Activated CD4-positive, alpha-beta T cell treated with anti-CD3 and anti-CD28 coated beads, Interleukin-2, amount 10 ng/mL, durations not matched to agents 7 days and 5 days (primary cell): ENCODE measurements around the gene ACVRL1. TPM values are rescaled to one million over a fixed set of nuclear protein-coding genes. Genes with fewer than 3 reads are reported as not detected.
"Not testable (repeated sequence)": the region's sequence is repeated elsewhere in the genome, so short reads cannot be mapped to it uniquely, and the experiment has no call there.

Experiments used
- CTCF ChIA-PET: fragments of 350-600 bp; sonication (Branson Sonifier 250); formaldehyde crosslinking; loops from one replicate; lab custom pipeline; 2021; ENCODE audit warnings: antibody characterized with exemption; lab: Charles Lee
- POLR2A ChIA-PET: fragments of 350-600 bp; sonication (Branson Sonifier 250); formaldehyde crosslinking; loops from one replicate; lab custom pipeline; 2021; ENCODE audit warnings: antibody characterized with exemption; lab: Charles Lee
- DNase-seq: peaks from one replicate; pipeline ENCODE4 v3.0.0-alpha.2; 2020
- H3K27ac Mint-ChIP-seq: one replicate; pipeline ENCODE4 v1.8.0; 2021; ENCODE audit warnings: mild to moderate bottlenecking, moderate library complexity, mixed read lengths
- H3K27me3 Mint-ChIP-seq: one replicate; pipeline ENCODE4 v1.8.0; 2021; ENCODE audit warnings: mixed read lengths
- H3K36me3 Mint-ChIP-seq: one replicate; pipeline ENCODE4 v1.8.0; 2021; ENCODE audit warnings: low read depth, mixed read lengths
- H3K4me1 Mint-ChIP-seq: one replicate; pipeline ENCODE4 v1.8.0; 2021; ENCODE audit warnings: mixed read lengths
- H3K4me3 Mint-ChIP-seq: one replicate; pipeline ENCODE4 v1.8.0; 2021; ENCODE audit warnings: mild to moderate bottlenecking, moderate library complexity, mixed read lengths
- H3K9me3 Mint-ChIP-seq: one replicate; pipeline ENCODE4 v1.8.0; 2021; ENCODE audit warnings: mixed read lengths
- total RNA-seq, 2 experiments: library from RNA; stranded (reverse); gene quantifications; one replicate each; pipeline ENCODE4 v1.2.3, GENCODE V29; 2021

The ACVRL1 gene
- total RNA-seq, 2 experiments from 2014 or later: not detected

DNA sequence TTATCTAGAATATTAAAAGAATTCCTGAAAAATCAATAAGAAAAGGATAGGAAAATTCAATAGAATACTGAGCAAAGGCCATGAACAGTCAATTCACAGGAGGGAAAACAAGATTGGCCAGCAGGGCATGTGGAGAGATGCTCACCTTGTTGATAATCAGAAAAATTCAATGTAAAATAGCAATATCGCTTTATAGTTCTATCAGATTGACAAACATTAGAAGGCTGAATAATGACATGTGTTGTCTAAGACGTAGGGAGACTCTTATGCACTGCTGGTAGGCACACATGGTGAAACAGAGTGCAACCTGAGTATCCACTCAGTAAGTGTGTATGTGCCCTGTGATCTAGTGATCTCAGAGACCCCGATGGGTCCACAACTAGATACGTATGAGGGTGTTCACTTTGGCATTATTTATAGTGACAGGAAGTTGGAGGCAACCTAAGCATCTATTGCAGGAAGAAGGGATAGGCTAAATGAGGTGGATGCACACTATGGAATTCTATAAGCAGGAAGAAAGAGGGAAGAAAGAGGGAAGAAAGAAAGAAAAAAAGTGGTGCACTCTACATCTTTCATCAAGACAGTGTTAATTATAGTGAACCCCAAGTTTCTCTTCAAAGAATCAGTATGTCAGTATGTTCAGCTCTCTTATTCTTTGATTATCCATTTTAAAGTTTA lies 23.2 kb upstream of the ACVRL1 start:
- ChIA-PET POLR2A (no interaction called here), CTCF (interaction anchor here (1.0 kb wide), 1 partner anchor 10 kb away, joined by 4 read pairs; no protein-coding TSS in a partner anchor)
- H3K9me3 Mint-ChIP-seq: peaks cover 11% of the 10 kb centered on the region
- H3K36me3 Mint-ChIP-seq: peaks cover 16% of the 10 kb centered on the region
- H3K27me3 Mint-ChIP-seq: no peaks in the 10 kb centered on the region
- peaks cover 21% of the 10 kb centered on the region for H3K4me1 Mint-ChIP-seq
- H3K4me3 Mint-ChIP-seq: no peak overlapping the region
- DNase-seq: no peak
- no peak overlapping the region for H3K27ac Mint-ChIP-seq

DNA sequence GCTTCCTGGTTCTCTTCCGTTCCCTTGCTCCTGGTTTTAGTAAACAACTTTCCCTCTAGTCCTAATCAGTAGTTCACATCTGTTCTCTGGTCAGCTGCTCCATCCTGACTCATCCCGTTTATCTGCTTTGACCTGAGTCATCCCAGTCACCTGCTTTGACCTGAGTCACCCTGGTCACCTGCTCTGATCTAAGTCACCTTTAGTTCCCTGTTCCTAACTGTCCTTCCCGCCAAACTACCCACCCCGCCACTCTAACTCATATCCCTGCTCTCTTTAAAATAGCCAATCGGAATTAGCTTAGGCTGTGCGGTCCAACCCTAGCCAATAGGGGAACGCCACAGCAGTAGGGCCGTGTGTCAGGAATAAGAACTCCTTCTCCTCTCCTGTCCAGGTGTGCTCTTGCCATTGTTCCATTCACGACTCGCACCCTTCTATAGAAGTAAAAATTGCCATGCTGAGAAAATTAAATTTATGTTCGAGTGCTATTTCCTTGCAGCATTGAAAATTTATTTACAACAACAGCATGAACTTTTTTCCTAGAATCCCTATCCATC lies 22.6 kb upstream of the ACVRL1 start:
- CTCF ChIA-PET: interaction anchor here (1.0 to 1.8 kb wide), 3 partner anchors 9 to 30 kb away, joined by 3 to 11 read pairs (median 4); no protein-coding TSS in a partner anchor

DNA sequence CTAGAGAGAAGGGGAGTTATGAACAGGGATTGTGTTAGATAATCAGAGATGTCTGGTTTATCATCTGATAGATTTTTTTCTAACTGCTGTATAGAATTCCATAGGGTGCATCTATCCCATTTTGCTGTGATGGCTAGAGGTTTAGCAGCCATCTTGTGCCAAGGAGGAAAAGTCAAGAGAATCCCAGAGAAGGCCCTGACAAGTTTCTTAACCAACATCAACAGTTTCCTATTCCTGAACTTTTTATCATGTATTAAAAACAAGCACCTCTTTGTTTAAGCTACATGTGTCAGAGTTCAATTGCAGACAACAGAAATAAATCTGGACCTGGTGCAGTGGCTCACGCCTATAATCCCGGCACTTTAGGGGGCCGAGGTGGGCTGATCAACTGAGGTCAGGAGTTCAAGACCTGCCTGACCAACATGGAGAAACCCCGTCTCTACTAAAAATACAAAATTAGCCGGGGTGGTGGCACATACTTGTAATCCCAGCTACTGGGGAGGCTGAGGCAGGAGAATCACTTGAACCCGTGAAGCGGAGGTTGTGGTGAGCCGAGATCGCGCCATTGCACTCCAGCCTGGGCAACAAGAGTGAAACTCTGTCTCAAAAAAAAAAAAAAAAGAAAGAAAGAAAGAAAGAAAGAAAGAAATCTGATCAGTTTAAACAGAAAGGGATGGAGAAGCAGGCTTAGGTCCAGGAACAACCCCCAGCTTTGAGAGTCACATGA lies 21.8 kb upstream of the ACVRL1 start:
- Mint-ChIP-seq H3K4me3 (peak overlapping the region; percentile 25), H3K36me3 (peaks cover 16% of the 10 kb centered on the region), H3K4me1 (peaks cover 21% of the 10 kb centered on the region), H3K9me3 (peaks cover 11% of the 10 kb centered on the region), H3K27ac (peak overlapping the region; percentile 93)
- POLR2A ChIA-PET, DNase-seq, H3K27me3 Mint-ChIP-seq: not testable (repeated sequence)
- CTCF ChIA-PET: interaction anchor here (0.6 to 1.8 kb wide), 5 partner anchors 10 to 806 kb away, joined by 3 to 11 read pairs (median 3); no protein-coding TSS in a partner anchor

More for the DNA sequence above, 22.6 kb upstream of the ACVRL1 start:
- POLR2A ChIA-PET: no interaction called here
- Mint-ChIP-seq H3K27ac (no peak overlapping the region), H3K4me1 (peaks cover 21% of the 10 kb centered on the region), H3K36me3 (peaks cover 16% of the 10 kb centered on the region), H3K27me3 (no peaks in the 10 kb centered on the region), H3K4me3 (no peak overlapping the region), H3K9me3 (peaks cover 11% of the 10 kb centered on the region)
- DNase-seq: no peak

DNA sequence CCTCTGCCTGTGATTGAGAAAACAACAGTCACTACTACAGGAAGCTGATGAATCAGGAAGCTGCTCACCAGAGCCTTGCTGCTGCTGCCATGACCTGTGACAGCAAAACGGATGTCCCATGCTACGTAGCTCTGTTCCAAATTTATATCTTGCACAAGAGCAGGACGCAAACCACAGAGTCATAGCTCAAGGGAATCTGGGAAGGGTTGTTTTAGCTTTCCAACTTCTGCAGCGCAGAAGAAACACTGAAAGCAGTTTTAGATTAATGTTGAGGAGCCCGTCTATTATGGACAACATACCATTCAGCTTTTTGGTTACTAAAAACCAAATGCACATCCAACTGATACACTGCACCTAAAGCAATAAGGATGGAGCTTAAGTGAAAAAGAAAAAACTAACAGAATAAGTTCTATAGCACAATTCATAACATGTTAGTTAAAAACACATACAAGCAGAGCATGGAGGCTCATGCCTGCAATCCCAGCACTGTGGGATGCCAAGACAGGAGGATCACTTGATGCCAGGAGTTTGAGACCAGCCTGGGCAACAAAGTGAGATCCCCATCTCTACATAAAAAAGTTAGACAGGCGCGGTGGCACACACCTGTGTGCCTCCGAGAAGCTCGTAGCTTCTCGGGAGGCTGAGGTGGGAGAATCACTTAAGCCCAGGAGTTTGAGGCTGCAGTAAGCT lies 21.1 kb upstream of the ACVRL1 start:
- ChIA-PET CTCF (interaction anchor here (0.6 to 1.8 kb wide), 5 partner anchors 11 to 807 kb away, joined by 3 to 11 read pairs (median 3); no protein-coding TSS in a partner anchor), POLR2A (no interaction called here)
- Mint-ChIP-seq H3K4me1 (peaks cover 21% of the 10 kb centered on the region), H3K27me3 (no peaks in the 10 kb centered on the region), H3K36me3 (peaks cover 16% of the 10 kb centered on the region), H3K4me3 (peak overlapping the region; percentile 25), H3K9me3 (peaks cover 11% of the 10 kb centered on the region), H3K27ac (peak overlapping the region; percentile 93)
- peak; percentile 68 for DNase-seq

DNA sequence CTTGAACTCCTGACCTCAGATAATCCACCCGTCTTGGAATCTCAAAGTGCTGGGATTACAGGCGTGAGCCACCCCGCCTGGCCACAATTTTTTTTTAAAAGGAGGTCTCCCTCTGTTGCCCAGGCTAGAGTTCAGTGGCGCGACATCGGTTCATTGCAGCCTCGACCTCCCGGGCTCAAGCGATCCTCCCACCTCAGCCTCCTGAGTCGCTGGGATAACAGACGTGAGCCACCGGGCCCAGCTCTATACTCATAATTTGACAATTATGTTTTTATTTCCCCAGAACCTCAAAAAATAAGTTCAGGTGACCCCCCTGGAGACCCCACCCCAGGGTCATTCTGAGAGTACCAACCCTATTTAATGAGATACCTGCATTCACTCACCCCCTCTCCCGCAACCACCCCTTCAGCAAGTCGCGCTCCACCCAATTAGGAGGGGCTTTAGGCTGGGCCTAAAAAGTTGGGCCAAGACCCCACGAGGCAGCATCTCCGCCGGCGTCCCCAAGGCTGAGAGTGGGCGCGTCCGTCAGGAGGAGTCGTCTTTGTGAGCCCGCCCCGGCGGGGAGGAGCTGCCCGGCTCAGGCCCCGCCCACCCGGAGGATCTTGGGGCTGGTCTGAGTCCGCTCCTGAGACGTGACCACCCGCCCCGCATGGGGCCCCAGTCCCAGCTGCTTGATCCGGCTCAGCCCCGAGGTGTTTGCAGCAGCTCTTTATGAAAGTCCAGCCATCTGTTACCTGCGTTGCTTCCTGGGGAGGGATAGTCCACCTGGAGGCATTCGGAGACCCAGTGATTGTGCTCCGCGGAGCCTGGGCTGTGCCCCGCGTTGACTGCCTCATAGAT lies 19.6 kb upstream of the ACVRL1 start, which contains the start of gene ANKRD33:
ANKRD33 (plus strand) TSS at position 628 of the 840 bp plus-strand sequence; CDS start at position 712, 84 bp downstream.
- Mint-ChIP-seq H3K27me3 (peaks cover 1% of the 10 kb centered on the region), H3K4me1 (peaks cover 21% of the 10 kb centered on the region), H3K4me3 (no peak within 1 kb of the TSS), H3K27ac (peak within 1 kb of the TSS; percentile 68), H3K36me3 (peaks cover 16% of the 10 kb centered on the region), H3K9me3 (peaks cover 11% of the 10 kb centered on the region)
- CTCF ChIA-PET: interaction anchor here (0.7 to 2.2 kb wide), 2 partner anchors 12 to 137 kb away, joined by 3 to 12 read pairs; no protein-coding TSS in a partner anchor
- POLR2A ChIA-PET: no interaction called here
- no peak for DNase-seq

DNA sequence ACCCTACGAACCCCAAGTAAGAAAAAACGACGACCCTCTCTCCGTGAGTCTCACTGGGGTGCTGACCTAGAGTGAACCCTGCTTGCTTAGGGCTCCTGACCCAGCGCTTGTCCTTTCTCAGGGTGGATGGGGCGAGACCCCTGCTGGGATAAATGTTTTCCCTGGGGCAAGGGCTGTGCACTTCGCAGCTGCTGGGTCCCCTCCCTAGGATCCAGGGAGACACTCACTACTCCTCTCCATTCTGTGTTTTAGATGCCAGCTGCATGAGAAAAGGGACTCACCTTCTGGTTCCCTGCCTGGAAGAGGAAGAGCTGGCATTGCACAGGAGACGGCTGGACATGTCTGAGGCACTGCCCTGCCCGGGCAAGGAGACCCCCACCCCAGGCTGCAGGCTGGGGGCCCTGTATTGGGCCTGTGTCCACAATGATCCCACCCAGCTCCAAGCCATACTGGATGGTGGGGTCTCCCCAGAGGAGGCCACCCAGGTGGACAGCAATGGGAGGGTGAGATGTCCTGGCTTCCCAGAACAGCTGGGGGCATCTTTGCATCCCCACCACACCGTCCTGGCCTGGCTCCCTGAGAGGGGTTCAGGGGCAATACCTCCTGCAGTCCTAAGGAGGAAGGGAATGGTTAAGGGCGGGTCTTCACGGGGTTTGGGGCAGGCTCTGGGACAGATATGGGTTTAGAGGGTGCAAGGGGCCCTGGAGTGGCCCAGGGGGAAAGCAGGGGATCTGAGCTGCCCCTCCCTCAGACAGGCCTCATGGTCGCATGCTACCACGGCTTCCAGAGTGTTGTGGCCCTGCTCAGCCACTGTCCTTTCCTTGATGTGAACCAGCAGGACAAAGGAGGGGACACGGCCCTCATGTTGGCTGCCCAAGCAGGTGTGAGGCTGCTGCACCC lies 18.7 kb upstream of the ACVRL1 start:
- ChIA-PET CTCF (interaction anchor here (1.1 to 2.2 kb wide), 2 partner anchors 13 to 19 kb away, joined by 3 to 12 read pairs; no protein-coding TSS in a partner anchor), POLR2A (no interaction called here)
- peaks cover 11% of the 10 kb centered on the region for H3K9me3 Mint-ChIP-seq
- H3K4me3 Mint-ChIP-seq: no peak overlapping the region
- H3K27ac Mint-ChIP-seq: no peak overlapping the region
- peaks cover 4% of the 10 kb centered on the region for H3K27me3 Mint-ChIP-seq
- peaks cover 16% of the 10 kb centered on the region for H3K36me3 Mint-ChIP-seq
- H3K4me1 Mint-ChIP-seq: peaks cover 21% of the 10 kb centered on the region
- no peak for DNase-seq

DNA sequence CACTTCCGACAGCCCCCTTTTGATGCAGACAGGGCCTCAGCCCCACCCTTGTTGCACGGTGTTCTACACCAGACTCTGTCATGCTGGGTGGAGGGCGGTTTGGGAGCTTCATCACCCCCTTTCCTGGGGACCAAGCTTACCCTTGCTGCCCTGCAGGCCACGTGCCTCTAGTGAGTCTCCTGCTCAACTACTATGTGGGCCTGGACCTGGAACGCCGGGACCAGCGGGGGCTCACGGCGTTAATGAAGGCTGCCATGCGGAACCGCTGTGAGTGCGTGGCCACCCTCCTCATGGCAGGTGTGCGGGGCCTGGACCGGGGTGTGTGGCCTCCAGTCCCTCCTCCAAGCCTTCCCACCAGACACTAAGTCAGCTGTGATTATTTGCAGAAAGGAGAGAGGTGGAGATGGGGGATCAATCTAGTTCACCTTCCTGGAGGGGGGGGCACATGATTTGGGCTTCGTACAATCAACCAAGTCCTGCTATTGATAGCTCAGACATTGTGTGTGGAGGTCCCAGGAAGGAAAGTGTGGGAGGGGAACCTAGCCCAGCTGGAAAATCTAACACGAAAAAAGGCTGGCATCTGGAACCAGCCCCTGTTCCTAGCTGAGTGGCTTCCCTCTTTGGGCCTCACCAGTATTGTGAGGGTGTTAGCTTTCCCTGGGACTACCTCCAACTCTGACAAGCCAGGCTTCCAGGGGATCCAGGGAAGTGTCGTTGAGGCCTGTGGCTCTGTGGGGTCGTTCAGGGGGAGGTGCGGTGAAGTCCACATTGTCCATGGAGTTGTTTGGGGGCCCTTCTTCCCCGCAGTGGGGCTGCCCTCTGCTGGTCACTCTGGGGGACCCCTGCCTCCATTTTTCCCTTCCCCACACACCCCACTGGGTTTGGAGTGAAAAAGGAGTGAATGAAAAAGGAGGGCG lies 17.8 kb upstream of the ACVRL1 start:
- DNase-seq: no peak
- Mint-ChIP-seq H3K27me3 (peaks cover 4% of the 10 kb centered on the region), H3K36me3 (peaks cover 14% of the 10 kb centered on the region), H3K4me1 (peaks cover 21% of the 10 kb centered on the region), H3K4me3 (no peak overlapping the region), H3K27ac (no peak overlapping the region), H3K9me3 (peaks cover 11% of the 10 kb centered on the region)
- ChIA-PET CTCF (interaction anchor here (1.0 to 2.2 kb wide), 3 partner anchors 14 to 23 kb away, joined by 3 to 12 read pairs (median 3); no protein-coding TSS in a partner anchor), POLR2A (no interaction called here)

DNA sequence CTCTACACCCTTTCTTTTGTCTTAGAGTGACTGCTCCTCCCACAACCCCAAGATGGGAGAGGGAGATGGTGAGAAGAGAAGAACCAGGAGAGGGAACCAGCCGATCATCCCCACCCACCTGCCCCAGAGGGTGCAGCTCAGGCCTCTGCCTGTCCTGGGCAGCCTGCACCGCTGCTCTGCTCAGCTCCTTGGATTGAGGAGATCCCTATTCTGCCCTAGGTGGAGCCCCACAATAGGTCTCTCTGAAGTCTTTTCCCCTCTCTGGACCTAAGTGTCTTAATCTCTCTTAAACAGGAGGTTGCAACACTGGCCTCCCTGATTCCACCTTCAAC lies 17.2 kb upstream of the ACVRL1 start:
- Mint-ChIP-seq H3K9me3 (peaks cover 5% of the 10 kb centered on the region), H3K4me1 (peaks cover 16% of the 10 kb centered on the region), H3K27me3 (peaks cover 4% of the 10 kb centered on the region), H3K27ac (no peak overlapping the region), H3K36me3 (peaks cover 8% of the 10 kb centered on the region), H3K4me3 (no peak overlapping the region)
- ChIA-PET POLR2A (no interaction called here), CTCF (interaction anchor here (1.0 to 2.2 kb wide), 2 partner anchors 15 to 23 kb away, joined by 3 to 12 read pairs; no protein-coding TSS in a partner anchor)
- DNase-seq: no peak

DNA sequence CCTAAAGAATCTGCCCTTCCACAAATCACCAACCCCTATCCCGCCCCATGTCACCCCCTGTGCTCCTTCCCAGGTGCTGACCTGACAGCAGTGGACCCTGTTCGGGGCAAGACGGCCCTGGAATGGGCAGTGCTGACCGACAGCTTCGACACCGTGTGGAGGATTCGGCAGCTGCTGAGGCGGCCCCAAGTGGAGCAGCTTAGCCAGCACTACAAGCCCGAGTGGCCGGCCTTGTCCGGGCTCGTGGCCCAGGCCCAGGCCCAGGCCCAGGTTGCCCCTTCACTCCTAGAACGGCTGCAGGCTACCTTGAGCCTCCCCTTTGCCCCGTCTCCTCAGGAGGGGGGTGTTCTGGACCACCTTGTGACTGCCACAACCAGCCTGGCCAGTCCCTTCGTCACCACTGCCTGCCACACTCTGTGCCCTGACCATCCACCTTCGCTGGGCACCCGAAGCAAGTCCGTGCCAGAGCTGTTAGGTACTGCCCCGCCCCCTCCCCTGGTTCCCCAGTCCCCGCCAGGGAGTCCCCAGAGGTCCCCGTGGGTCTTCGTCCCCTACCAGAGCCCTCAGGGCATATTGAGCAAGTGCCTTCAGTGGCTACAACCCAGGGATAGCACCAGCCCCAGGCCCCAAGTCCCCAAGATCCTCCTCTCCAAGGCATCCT lies 16.7 kb upstream of the ACVRL1 start:
- H3K27me3 Mint-ChIP-seq: peaks cover 4% of the 10 kb centered on the region
- ChIA-PET POLR2A (no interaction called here), CTCF (no interaction called here)
- H3K27ac Mint-ChIP-seq: no peak overlapping the region
- H3K36me3 Mint-ChIP-seq: peaks cover 6% of the 10 kb centered on the region
- H3K9me3 Mint-ChIP-seq: peaks cover 4% of the 10 kb centered on the region
- peaks cover 11% of the 10 kb centered on the region for H3K4me1 Mint-ChIP-seq
- H3K4me3 Mint-ChIP-seq: no peak overlapping the region
- DNase-seq: no peak

DNA sequence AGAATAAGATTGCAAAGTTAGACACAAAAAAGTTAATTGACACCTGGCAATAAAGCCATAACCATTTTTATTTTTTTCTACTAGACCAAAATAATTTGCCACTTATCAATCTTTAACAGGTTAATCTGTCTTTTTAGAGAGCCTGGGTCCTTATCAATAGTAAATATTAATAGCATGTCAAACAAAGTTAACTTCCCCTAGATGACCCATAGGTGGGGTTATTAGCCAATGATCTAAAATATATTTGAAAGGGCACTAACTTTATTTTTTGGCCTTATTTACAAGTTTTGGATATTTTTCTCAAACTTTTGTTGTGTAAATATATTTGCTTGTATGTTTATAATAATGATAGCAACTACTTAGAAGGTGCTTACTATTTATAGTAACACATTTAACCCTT lies 15.5 kb upstream of the ACVRL1 start:
- Mint-ChIP-seq H3K27ac (no peak overlapping the region), H3K27me3 (peaks cover 4% of the 10 kb centered on the region), H3K4me3 (no peak overlapping the region), H3K36me3 (no peaks in the 10 kb centered on the region), H3K4me1 (no peaks in the 10 kb centered on the region), H3K9me3 (no peaks in the 10 kb centered on the region)
- no peak for DNase-seq
- ChIA-PET CTCF (no interaction called here), POLR2A (no interaction called here)
